ENCODE data around the gene IFNLR1.
"Not testable (repeated sequence)": the region's sequence is repeated elsewhere in the genome, so short reads cannot be mapped to it uniquely, and the experiment has no call there.

Gene IFNLR1

DNA sequence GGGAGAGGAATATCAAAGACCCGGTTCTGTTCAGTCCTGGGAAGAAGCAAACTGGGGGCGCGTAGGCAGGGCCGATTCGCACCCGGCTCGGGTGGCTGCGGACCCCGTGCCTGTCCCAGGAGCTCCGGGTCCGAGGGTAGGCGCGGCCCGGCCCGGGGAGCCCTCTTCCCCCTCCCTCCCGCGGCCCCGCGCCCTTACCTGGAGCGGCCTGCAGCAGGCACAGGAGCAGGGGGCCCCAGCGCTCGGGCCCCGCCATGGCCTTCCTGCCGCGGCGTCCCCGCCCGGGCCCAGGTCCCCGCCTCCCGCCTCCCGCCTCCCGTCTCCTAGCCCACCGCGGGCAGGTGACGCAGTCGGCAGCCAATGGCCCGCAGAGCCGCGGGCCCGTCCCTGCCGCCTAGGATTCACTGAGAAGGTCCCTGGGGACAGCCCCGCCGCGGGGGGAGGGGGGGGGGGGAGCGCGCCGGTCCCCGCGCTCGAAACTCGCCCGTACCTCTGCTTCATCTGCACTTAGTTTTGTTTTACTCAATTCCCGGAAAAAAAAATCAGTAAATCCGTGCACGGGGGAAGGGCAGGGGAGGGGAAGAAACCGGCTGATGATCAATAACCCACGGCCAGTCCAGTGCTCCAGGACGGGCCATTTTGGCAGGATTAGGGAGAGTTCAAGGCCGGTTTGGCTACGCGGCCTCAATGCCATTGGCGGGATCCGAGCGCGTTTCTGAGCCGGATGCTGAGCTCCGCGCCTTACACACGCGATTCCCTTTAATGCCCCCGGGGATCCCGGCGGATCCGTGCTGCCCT, at the start of gene IFNLR1:
Gene IFNLR1, minus strand, starts transcription at position 297 of the 798 bp plus-strand sequence. Its CDS starts 41 bp downstream, at position 256.
- no peak for DNase-seq

GRCh38 chr1:24235921-24236788, 49.1 kb upstream of the IFNLR1 start:
- DNase-seq: no peak

DNA sequence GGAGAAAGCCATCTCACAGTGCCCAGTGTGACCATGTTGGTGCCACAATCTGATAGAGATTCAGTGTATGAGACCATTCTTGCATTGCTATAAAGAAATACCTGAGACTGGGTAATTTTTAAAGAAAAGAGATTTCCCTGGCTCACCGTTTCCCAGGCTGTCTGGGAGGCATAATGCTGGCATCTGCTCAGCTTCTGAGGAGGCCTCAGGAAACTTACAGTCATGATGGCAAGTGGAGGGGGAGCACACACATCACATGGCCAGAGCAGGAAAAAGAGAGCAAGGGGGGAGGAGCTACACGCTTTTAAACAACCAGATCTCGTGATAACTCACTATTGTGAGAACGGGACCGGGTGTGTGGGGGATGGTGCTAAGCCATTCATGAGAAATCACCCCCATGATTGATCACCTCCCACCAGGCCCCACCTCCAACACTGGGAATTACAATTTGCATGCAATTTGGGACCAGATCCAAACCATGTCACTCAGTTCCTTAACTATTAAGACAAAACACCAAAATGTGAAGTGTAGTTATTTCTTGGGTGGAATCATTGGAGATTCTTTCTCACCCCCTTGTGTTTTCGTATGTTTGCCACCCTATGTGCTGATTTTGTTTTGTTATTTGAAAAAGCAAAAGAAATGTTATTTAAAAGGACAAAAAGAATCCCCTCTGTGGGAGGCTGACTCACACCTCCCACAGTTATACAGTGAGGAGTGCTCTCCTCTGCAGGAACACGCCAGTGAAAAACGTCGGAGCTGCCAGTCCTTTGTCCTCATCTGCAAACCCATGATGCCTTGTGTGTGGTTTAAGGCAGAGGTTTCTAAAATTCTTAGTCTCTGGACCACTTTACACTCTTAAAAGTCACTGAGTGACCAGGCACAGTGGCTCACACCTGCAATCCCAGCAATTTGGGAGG, 46.9 kb upstream of the IFNLR1 start:
- no peak for DNase-seq

DNA sequence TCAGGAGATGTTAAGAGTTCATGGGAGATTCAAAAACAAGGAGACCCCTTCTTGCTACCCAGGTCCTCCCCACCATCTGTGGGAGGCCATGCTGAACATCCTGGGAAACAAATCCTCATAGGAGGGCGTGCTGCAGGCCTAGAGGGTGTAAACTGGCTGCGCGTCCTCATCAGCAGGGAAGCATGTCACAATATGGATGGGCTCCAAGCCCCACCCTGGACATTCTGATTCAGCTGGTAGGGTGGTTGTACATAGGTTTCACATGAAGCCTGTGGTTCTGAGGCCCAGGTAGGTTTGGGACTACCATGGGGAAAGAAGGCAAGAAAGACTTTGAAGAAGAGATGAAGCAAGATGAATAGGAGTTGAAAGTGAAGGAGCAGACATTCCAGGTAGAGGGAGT, 44.6 kb upstream of the IFNLR1 start:
- no peak for DNase-seq

DNA sequence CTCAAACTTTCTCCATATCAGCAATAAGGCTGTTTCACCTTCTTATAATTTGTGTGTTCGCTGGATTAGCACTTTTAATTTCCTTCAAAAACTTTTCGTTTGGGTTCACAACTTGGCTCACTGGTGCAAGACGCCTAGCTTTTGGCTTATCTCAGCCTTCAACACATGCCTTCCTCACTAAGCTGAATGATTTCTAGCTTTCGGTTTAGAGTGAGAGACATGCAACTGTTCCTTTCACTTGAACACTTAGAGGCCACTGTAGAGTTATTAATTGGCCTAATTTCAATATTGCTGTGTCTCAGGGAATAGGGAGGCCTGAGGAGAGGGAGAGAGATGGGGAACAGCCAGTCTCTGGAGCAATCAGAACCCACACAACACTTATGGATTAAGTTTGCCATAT, 41.2 kb upstream of the IFNLR1 start:
- no peak for DNase-seq

GRCh38 chr1:24226749-24227148, 39.7 kb upstream of the IFNLR1 start:
- DNase-seq: no peak

- no peak for DNase-seq
Observed at GRCh38 chr1:24224761-24225160, 37.7 kb upstream of the IFNLR1 start.

DNA sequence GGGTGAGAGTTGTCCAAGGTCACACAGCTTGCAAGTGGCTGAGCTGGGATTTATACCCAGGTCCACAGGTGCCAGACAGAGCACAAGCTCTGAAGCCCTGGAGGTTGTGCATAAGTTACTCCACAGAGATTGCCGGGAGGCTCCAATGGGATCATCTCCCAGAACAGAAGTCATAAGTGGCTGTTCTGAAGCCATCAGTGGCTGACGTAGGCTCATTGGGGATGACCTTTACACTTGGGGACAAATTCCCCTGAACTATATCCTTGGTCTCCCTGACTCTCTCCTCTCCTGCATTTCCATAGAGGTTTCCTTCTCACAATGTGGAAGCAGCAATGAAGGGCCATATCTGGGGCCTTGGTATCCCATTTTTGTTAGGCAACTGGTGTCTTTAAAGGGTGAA, 37.0 kb upstream of the IFNLR1 start:
- no peak for DNase-seq

DNA sequence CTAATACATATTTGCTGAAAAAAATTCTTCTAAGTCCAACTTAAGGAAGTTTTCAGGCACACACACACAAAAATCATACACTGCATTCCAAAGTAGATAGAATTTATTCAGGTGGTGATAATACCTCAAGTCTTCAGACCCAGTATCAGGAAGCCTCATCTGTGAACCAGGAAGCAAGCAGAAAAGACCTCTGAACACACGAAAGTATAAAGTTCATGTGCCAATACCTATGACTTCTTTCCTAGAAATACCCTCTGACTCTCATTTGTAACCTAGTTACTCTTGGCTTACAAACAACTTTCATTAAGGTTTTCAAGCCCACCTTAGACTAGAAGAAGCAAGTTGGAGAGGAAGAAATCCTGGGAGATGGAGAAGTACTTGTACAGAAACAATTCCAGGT, 35.7 kb upstream of the IFNLR1 start:
- no peak for DNase-seq

GRCh38 chr1:24222008-24222605, 35.0 kb upstream of the IFNLR1 start:
- no peak for DNase-seq

DNA sequence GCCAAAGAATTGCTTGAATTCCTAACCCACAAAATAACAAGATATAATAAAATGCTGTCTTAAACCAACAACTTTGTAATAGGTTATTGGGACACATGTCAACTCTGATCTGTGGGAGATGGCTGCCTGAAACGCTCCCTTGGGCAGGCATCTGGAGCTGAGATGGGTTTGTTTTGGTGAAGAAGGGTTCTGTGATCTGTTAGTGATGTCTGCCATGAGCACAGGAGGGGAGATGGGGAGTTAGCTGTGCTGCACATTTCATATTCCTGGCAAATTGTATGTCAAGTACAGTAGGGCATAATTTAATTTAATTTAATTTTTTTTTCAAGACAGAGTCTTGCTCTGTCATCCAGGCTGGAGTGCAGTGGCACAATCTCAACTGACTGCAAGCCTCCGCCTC, 34.2 kb upstream of the IFNLR1 start:
- no peak for DNase-seq

GRCh38 chr1:24216276-24217074, 29.4 kb upstream of the IFNLR1 start:
- no peak for DNase-seq

GRCh38 chr1:24215226-24215814, 28.2 kb upstream of the IFNLR1 start:
- no peak for DNase-seq

DNA sequence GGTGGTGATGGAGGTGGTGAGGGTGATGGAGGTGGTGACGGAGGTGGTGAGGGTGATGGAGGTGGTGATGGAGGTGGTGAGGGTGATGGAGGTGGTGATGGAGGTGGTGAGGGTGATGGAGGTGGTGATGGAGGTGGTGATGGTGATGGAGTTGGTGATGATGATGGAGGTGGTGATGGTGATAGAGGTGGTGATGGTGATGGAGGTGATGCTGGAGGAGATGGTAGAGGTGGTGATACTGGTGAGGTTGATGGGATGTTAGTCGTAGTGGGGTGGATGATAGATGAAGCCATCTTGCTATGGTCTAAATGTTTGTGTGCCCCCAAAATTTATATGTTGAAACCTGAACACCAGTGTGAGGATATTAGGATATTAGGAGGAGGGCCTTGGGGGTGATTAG, 25.3 kb upstream of the IFNLR1 start:
- no peak for DNase-seq

DNA sequence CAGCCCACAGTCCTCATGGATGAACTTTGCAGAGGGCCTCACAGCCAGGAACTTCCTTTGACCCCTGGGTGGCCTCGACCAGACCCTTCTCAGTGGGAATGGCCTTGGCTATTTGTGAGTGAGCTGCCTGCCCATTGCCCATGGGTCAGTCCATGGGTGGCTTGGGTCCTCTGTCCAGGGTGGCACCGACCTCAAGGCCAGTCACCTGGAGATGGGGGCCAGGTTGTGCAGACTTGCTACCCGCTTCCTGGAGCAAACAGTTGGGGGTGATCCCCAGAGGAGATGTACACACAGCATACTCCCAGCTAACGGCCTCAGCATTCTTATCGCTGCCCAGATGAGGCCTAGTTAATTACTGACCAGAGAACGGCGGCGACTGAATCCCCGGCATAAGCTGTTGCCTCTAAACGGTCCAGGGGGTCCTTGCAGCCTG, 23.1 kb upstream of the IFNLR1 start:
- no peak for DNase-seq

DNA sequence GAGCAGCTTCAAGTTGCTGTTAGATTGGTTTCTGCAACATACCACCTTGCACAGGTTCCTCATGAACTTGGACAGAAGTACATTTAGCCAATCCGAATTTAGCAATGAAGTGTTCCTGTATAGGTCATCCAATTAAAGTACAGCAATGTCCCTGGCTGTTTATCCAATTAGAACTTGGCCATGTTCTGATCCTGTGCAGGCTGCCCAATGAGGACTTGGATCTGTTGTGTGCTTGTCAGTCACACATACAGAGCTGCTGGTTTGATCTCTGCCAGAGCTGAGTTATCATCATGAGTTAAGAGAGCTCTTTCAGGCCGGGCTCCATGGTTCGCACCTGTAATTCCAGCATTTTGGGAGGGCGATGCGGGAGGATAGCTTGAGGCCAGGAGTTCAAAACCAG, 22.0 kb upstream of the IFNLR1 start:
- DNase-seq: no peak

DNA sequence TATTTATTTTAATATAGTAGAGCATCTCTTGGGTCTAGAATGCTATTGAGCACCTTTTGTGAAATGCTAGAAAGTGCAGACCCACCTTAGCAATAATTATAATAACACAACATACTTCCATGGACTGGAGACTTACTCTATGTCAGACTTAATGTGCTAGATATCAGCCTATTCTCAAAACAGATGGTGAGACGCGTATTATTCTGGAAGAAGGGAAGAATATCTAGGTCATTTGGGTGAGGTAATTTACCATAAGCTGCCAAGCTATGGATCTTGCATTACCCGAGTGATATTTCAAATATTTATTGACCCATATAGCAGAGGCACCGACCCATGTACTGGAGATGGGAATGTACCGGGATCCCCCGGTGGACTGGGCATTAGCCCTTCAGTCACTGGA, 20.6 kb upstream of the IFNLR1 start:
- no peak for DNase-seq

GRCh38 chr1:24207395-24207687, 20.3 kb upstream of the IFNLR1 start:
- DNase-seq: not testable (repeated sequence)

- DNase-seq: no peak
Observed at GRCh38 chr1:24206516-24207394, 19.7 kb upstream of the IFNLR1 start.

- no peak for DNase-seq
Observed at GRCh38 chr1:24206083-24206464, 19.0 kb upstream of the IFNLR1 start.
